ENCODE results near the gene ZNF672.
"Not testable (repeated sequence)": the region's sequence is repeated elsewhere in the genome, so short reads cannot be mapped to it uniquely, and the experiment has no call there.

ZNF672 gene

GRCh38 chr1:248837781-248838356 is at the start of gene ZNF672:
Gene ZNF672, plus strand, starts transcription at chr1:248838224. Its CDS starts 9,051 bp downstream, at chr1:248847275.
- DNase-seq = peak; percentile 99

DNA sequence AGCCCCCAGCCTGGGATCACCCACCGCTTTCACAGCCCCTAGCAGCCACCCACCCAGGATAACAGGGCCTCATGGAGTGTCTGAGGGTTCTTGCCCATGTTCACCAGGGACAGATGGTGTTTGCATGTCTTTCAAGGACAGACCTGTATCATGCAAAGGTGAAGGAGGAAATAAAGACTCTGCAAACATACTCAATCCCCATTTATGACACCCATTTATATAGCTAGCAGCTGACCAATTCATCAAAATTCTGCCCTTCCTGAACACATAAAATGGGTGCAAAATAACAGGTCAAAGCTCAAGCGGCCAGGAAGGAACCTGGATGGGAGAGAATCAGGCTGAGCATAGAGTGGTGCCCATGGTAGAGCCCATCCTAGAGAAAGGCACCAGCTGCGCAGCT is 49.7 kb upstream of the ZNF672 start:
- no peak for DNase-seq

- not testable (repeated sequence) for DNase-seq
Observed at GRCh38 chr1:248789337-248789736, 48.7 kb upstream of the ZNF672 start.

GRCh38 chr1:248790456-248790855 is 47.6 kb upstream of the ZNF672 start:
- no peak for DNase-seq

GRCh38 chr1:248791010-248791409 is 47.0 kb upstream of the ZNF672 start:
- DNase-seq = no peak

- DNase-seq = peak; percentile 27
Observed at GRCh38 chr1:248792342-248792741, 45.7 kb upstream of the ZNF672 start.

DNA sequence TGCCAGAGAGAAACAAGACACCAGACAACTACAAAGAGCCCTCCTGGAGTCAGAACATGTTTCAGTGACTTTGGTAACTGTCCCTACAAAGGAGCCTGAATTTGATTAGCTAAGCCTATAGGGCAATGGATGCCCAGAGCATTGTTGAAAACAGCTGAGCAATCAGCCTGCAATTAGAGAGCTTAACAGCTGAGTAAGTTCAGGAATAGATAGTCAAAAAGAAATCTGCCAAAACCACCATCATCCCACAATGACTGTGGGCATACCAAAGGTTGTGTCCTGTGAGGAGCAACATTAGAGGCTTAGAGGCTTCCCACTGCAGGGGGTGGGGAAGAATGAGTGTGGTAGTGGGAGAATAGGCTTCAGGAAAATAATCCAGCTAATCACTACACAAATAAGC is 44.4 kb upstream of the ZNF672 start:
- no peak for DNase-seq

GRCh38 chr1:248794663-248795062 is 43.4 kb upstream of the ZNF672 start:
- not testable (repeated sequence) for DNase-seq

DNA sequence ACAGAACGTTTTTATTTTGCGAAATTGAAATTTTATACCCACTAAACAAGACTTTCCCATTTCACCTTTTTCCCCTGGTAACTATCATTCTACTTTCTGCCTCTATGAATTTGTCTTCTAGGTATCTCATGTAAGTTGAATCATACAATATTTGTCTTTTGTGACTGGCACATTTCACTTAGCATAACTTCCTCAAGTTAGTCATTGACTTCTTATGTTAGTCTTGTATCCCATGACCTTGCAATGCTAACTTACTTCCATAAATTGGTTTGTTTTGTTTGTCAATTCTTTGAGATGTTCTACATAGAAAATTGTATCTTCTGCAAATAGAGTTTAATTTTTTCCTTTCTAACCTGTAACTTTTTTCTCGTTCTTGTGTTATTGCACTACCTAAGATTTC is 39.2 kb upstream of the ZNF672 start:
- no peak for DNase-seq

DNA sequence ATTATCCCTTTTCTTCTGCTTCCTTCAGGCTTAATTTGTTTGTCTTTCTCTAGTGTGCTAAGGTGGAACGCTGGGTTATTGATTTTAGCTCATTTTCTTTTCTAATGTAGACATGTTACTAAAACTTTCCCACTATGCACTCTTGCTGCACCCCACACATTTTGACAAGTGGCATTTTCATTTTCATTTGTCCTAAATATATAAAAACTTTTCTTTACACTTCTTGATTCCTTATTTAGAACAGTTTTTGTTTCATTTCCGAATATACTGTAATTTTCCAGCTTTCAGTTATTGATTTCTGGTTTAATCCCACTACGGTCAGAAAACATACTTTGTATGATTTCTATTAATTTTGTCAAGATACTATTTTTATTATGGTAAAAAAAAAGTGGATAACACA is 37.6 kb upstream of the ZNF672 start:
- DNase-seq = no peak

GRCh38 chr1:248802454-248802853 is 35.6 kb upstream of the ZNF672 start:
- no peak for DNase-seq

- DNase-seq = not testable (repeated sequence)
Observed at GRCh38 chr1:248803501-248803900, 34.5 kb upstream of the ZNF672 start.

GRCh38 chr1:248804771-248805681 is 33.0 kb upstream of the ZNF672 start:
- DNase-seq = peak; percentile 93

GRCh38 chr1:248805876-248806275 is 32.1 kb upstream of the ZNF672 start:
- peak; percentile 89 for DNase-seq

DNA sequence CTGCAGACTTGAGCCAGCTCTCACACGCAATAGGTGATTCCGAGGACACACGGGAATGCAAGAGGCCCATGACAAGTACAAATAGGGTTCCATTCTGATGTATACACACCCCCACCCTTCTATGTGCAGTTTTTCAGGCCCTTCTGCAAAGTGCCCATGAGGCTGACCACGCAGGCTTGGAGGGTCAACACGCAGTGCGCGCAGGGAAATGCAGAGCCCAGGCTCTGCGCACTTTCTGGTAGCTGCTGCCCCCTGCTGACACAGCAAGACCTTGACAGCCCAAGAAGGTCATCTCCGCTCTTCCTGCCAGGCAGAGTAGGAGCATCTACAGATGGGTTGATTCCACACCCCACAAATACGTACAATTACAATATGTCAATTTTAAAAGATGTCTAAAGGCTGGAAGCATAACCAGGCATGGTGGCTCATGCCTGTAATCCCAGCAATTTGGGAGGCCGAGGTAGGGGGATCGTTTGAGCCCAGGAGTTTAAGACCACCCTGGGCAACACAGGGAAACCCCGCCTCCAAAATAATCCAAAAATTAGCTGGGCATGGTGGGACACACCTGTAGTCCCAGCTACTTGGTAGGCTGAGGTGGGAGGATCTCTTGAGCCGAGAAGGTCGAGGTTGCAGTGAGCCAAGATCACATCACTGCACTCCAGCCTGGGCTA is 30.8 kb upstream of the ZNF672 start:
- DNase-seq = peak; percentile 87

DNA sequence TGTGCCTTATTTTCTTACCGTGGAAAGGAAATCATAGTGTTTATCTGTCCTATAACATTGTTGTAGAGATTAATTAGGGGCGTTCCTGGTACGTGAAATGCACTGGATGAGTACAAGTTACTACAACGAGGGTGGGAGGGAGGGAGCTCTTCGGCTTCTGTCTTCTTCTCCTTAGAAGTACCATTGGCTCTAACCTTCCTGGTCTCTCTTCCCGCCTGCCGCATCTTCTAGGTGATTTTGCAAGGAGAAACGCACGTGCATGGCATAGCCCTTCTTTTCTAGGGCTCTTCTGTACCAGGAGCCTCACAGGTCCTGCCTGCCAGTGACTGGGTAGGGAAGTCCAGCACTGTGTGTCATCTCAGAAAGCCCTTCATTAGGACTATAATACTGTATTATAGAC is 29.1 kb upstream of the ZNF672 start:
- DNase-seq = no peak

- no peak for DNase-seq
Observed at GRCh38 chr1:248810000-248810726, 27.9 kb upstream of the ZNF672 start.

GRCh38 chr1:248810727-248811513 is 27.1 kb upstream of the ZNF672 start:
- no peak for DNase-seq

DNA sequence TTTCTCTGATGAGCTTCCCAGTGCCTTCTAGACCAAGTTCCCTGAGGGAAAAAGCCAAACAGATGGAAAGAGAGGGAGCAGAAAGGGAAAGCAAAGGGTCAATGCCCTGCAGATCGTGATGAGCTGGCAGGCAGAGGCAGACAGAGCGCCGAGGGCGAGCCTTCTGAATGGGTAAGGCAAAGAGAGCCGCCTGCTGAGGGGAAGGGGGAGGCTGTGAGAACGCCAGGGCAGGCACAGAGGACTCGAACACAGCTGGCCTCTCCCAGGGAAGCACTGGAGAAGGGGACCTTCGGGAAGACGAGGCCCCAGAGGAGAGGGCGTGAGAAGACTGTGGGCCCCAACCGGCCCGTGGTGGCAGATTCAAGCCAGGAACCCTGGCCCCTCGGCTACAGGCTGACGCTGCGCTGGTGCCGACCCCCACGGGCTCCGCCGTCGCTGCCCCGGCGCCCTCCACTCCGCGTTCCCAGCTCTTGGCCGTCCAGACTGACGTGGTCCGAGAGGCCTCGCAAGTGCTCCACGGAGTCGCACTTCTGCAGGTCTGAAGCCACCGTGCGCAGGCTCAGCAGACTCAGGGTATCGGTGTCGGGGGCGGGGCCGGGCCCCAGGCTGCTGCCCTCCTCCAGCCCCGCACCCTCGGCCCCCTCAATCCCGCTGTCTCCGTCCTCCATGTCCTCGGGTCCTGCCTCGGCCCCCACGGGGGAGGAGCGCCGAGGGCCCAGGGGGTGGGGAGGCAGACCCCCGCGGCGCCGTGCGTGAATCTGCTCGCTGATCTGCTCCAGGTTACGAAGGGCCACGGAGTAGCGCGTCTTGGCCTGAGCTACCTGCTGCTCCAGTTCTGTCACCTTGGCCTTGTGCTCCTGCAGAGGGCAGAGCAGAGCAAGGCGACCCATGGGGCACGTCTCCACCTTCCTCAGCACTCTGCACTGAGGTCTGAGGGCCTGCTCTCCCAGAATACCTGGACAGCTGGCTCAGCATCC is 26.2 kb upstream of the ZNF672 start:
- DNase-seq = no peak

DNA sequence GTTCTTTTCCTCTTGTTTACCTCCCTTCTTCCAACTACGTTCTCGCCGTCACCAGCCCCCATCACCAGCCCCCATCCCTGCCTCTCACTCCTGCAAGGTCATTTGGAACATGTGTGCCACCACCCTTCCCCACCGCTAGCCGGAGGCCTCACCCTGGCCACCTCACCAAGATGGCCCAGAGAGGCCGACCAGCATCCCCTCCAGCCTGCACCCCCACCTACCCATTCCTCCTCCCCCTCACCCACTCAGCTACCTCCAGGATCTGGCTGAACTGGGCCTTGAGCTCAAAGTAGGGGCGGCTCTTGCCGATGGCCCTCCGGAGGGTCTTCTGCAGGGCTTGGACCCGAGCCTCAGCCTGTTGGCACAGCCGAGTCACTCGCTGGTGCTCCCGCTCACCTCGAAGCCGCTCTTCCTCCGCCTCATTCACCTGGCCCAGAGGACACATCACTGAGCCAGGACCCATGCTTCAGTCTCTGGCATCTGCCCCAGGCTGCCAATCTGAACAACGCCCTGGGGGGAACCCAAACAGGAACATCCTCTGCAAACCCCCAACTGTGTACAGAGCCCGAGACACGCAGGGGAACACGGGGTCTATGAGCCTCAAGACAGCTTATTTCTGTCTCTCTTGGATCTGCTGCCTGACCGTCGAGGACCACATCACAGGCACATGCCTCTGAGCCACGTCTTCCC is 25.1 kb upstream of the ZNF672 start:
- no peak for DNase-seq

Data from hematopoietic multipotent progenitor cell treated with erythropoietin and hydrocortisone succinate and interleukin-3 and kit ligand, for 4 days (in vitro differentiated cells).